Progenitor cell of endocrine pancreas (in vitro differentiated cells): ENCODE measurements around the gene HDLBP. TPM values are rescaled to one million over a fixed set of nuclear protein-coding genes. Genes with fewer than 3 reads are reported as not detected.

Experiments used
- DNase-seq: peaks from one replicate; pipeline ENCODE4 v3.0.0; 2021; ENCODE audit warnings: low spot score; ENCODE audit not compliant: unreplicated experiment
- H3K27ac Mint-ChIP-seq: 2 replicates; pipeline ENCODE4 v1.8.0; 2021; ENCODE audit warnings: mild to moderate bottlenecking, moderate library complexity, mixed read lengths
- H3K27me3 Mint-ChIP-seq: 2 replicates; pipeline ENCODE4 v1.8.0; 2021; ENCODE audit warnings: mixed read lengths
- H3K36me3 Mint-ChIP-seq: 2 replicates; pipeline ENCODE4 v1.8.0; 2022; ENCODE audit warnings: mixed read lengths; ENCODE audit not compliant: insufficient read depth
- H3K4me1 Mint-ChIP-seq: 2 replicates; pipeline ENCODE4 v1.8.0; 2021; ENCODE audit warnings: low read depth, mixed read lengths
- H3K4me3 Mint-ChIP-seq: 2 replicates; pipeline ENCODE4 v1.8.0; 2021; ENCODE audit warnings: low read depth, mild to moderate bottlenecking, moderate library complexity, mixed read lengths
- H3K9me3 Mint-ChIP-seq: 2 replicates; pipeline ENCODE4 v1.8.0; 2021; ENCODE audit warnings: low read depth, mixed read lengths
- CTCF ChIP-seq: fragments of 200-600 bp; sonication (generic); IDR thresholded peaks from one replicate; pipeline ENCODE4 v1.5.0; 2021; ENCODE audit warnings: antibody characterized with exemption, mild to moderate bottlenecking; ENCODE audit not compliant: unreplicated experiment
- total RNA-seq: library from RNA; stranded (reverse); gene quantifications from 2 replicates; pipeline ENCODE4 v1.2.1, GENCODE V29; 2021

Gene HDLBP
- total RNA-seq, 1 donor from 2014 or later: 388 TPM

- DNase-seq: no peak
- peak overlapping the region; percentile 51 for H3K4me3 Mint-ChIP-seq
Measured at GRCh38 chr2:241216211-241216761, 99.2 kb downstream of the HDLBP start.

GRCh38 chr2:241215421-241215820, 100.1 kb downstream of the HDLBP start:
- Mint-ChIP-seq H3K36me3 (peaks cover 1% of the 10 kb centered on the region), H3K4me3 (no peak overlapping the region), H3K4me1 (peaks cover 8% of the 10 kb centered on the region), H3K27ac (no peak overlapping the region), H3K27me3 (peaks cover 39% of the 10 kb centered on the region), H3K9me3 (no peaks in the 10 kb centered on the region)
- no peak for DNase-seq
- no peak for TF ChIP-seq CTCF

More at GRCh38 chr2:241216211-241216761, 99.2 kb downstream of the HDLBP start:
- TF ChIP-seq CTCF: no peak
- H3K9me3 Mint-ChIP-seq: no peaks in the 10 kb centered on the region
- no peak overlapping the region for H3K27ac Mint-ChIP-seq
- peaks cover 8% of the 10 kb centered on the region for H3K4me1 Mint-ChIP-seq
- H3K36me3 Mint-ChIP-seq: peaks cover 1% of the 10 kb centered on the region
- peaks cover 39% of the 10 kb centered on the region for H3K27me3 Mint-ChIP-seq

- TF ChIP-seq CTCF: no peak
- Mint-ChIP-seq H3K36me3 (no peaks in the 10 kb centered on the region), H3K4me3 (no peak overlapping the region), H3K9me3 (no peaks in the 10 kb centered on the region), H3K4me1 (peaks cover 8% of the 10 kb centered on the region), H3K27me3 (peaks cover 35% of the 10 kb centered on the region), H3K27ac (no peak overlapping the region)
- DNase-seq: no peak
Measured at GRCh38 chr2:241214766-241215165, 100.7 kb downstream of the HDLBP start.

GRCh38 chr2:241214209-241214608, 101.3 kb downstream of the HDLBP start:
- TF ChIP-seq CTCF: no peak
- Mint-ChIP-seq H3K27me3 (peaks cover 34% of the 10 kb centered on the region), H3K4me3 (no peak overlapping the region), H3K27ac (no peak overlapping the region), H3K4me1 (peaks cover 7% of the 10 kb centered on the region), H3K36me3 (no peaks in the 10 kb centered on the region), H3K9me3 (no peaks in the 10 kb centered on the region)
- DNase-seq: no peak

GRCh38 chr2:241213567-241213966, 101.9 kb downstream of the HDLBP start:
- no peak for TF ChIP-seq CTCF
- no peak overlapping the region for H3K27ac Mint-ChIP-seq

More at GRCh38 chr2:241213567-241213966, 101.9 kb downstream of the HDLBP start:
- peaks cover 2% of the 10 kb centered on the region for H3K4me1 Mint-ChIP-seq
- DNase-seq: no peak
- no peaks in the 10 kb centered on the region for H3K9me3 Mint-ChIP-seq
- no peaks in the 10 kb centered on the region for H3K36me3 Mint-ChIP-seq
- no peak overlapping the region for H3K4me3 Mint-ChIP-seq
- peaks cover 29% of the 10 kb centered on the region for H3K27me3 Mint-ChIP-seq
